Cardiac muscle cell (in vitro differentiated cells and primary cell): Measurements from ENCODE around the gene LAIR1. TPM values are rescaled to one million over a fixed set of nuclear protein-coding genes. Genes with fewer than 3 reads are reported as not detected.
"Not testable (repeated sequence)": the region's sequence is repeated elsewhere in the genome, so short reads cannot be mapped to it uniquely, and the experiment has no call there.

ENCODE experiments used
- DNase-seq, 2 donors: peaks; one replicate each; pipeline versions ENCODE4 v3.0.0 to v3.0.0-alpha.2; 2010 to 2017; ENCODE audit warnings: low read depth in 1 of 2, low spot score in 1 of 2
- H3K27ac ChIP-seq: fragments of 200-600 bp; sonication (generic); 2 replicates; pipeline ENCODE4 v1.5.1; 2016
- H3K27me3 ChIP-seq: fragments of 200-600 bp; sonication (generic); 2 replicates; pipeline ENCODE4 v1.6.0; 2016; ENCODE audit warnings: control low read depth
- H3K36me3 ChIP-seq: fragments of 200-600 bp; sonication (generic); 2 replicates; pipeline ENCODE4 v1.5.1; 2016; ENCODE audit warnings: control low read depth
- H3K4me1 ChIP-seq: fragments of 200-600 bp; sonication (generic); 2 replicates; pipeline ENCODE4 v1.8.1; 2017; ENCODE audit warnings: low read depth, mild to moderate bottlenecking, mixed run types
- H3K4me3 ChIP-seq: fragments of 200-600 bp; sonication (generic); 2 replicates; pipeline ENCODE4 v1.5.1; 2016; ENCODE audit warnings: mild to moderate bottlenecking
- H3K9me3 ChIP-seq: fragments of 200-600 bp; sonication (generic); 2 replicates; pipeline ENCODE4 v1.5.1; 2017; ENCODE audit warnings: low read depth, mild to moderate bottlenecking, control low read depth
- polyA plus RNA-seq: library from polyadenylated mRNA; unstranded; fragments of >200 nt; fragmentation: Nextera tagmentation; extraction: Ambion mirVana; gene quantifications from 2 replicates; pipeline ENCODE4 v1.2.1, GENCODE V29; 2016
- total RNA-seq: library from RNA; depleted of rRNA; stranded (reverse); fragments of >200 nt; gene quantifications from 2 replicates; pipeline ENCODE4 v1.2.3, GENCODE V29; 2016
- TF ChIP-seq, protein P1 (sequence below): IDR thresholded peaks from 2 replicates; pipeline ENCODE4 v1.5.1; 2012; ENCODE audit warnings: low read depth, mild to moderate bottlenecking, low read length

Gene LAIR1
- total and polyA plus RNA-seq, 2 experiments from 2014 or later = not detected

DNA sequence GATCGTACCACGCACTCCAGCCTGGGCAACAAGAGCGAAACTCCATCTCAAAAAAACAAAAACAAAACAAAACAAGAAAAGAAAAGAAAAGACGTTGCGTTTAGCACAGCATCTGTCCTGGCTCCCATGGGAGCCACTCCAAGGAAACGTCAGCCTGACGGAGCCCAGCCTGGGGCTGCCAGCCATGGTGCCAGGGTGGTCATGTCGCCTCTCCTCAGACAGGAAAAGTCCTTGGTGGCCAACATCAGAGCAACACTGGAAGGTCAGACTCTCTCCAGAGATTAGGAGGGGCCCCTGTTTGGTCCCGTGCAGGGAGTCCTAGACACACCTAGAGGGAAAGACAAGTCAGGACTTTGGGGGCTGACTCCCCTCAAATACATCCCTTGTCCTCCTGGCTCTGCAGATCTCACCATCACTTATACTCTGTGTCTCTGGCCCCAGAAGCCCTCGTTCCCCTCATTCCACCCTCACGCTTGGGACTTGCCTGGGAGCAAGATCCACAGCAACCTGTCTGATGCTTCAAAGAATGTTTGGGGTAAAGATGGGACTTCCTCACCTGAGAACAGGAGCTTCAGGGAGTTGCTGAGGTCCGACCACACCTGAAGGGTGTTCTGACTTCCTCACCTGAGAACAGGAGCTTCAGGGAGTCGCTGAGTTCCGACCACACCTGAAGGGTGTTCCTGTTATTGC is 35.1 kb downstream of the LAIR1 start:
- no peak for DNase-seq
- Histone ChIP-seq H3K4me3 (no peak overlapping the region), H3K36me3 (no peaks in the 10 kb centered on the region), H3K27ac (no peak overlapping the region), H3K27me3 (no peaks in the 10 kb centered on the region), H3K4me1 (no peaks in the 10 kb centered on the region), H3K9me3 (no peaks in the 10 kb centered on the region)
- TF ChIP-seq, protein P1, sequence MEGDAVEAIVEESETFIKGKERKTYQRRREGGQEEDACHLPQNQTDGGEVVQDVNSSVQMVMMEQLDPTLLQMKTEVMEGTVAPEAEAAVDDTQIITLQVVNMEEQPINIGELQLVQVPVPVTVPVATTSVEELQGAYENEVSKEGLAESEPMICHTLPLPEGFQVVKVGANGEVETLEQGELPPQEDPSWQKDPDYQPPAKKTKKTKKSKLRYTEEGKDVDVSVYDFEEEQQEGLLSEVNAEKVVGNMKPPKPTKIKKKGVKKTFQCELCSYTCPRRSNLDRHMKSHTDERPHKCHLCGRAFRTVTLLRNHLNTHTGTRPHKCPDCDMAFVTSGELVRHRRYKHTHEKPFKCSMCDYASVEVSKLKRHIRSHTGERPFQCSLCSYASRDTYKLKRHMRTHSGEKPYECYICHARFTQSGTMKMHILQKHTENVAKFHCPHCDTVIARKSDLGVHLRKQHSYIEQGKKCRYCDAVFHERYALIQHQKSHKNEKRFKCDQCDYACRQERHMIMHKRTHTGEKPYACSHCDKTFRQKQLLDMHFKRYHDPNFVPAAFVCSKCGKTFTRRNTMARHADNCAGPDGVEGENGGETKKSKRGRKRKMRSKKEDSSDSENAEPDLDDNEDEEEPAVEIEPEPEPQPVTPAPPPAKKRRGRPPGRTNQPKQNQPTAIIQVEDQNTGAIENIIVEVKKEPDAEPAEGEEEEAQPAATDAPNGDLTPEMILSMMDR = no peak

DNA sequence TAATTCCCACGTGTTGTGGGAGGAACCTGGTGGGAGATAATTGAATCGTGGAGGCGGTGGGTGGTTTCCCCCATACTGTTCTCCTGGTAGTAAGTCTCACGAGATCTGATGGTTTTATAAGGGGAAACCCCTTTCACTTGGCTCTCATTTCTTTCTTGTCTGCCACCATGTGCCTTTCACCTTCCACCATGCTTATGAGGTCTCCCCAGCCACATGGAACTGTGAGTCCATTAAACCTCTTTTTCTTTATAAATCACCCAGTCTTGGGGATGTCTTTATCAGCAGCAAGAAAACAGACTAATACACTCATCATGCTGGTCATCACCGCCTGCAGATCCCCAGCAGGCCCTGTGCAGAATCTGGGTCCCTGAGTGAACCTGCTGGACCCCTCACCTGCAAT is 36.0 kb downstream of the LAIR1 start:
- not testable (repeated sequence) for H3K4me3 ChIP-seq, H3K9me3 ChIP-seq, H3K36me3 ChIP-seq, H3K4me1 ChIP-seq, H3K27me3 ChIP-seq, H3K27ac ChIP-seq, DNase-seq

GRCh38 chr19:54325631-54326030 is 39.1 kb downstream of the LAIR1 start:
- no peaks in the 10 kb centered on the region for H3K4me1 ChIP-seq
- no peaks in the 10 kb centered on the region for H3K36me3 ChIP-seq
- no peaks in the 10 kb centered on the region for H3K27me3 ChIP-seq
- H3K4me3 ChIP-seq = no peak overlapping the region
- no peaks in the 10 kb centered on the region for H3K9me3 ChIP-seq
- TF ChIP-seq, protein P1 = no peak
- H3K27ac ChIP-seq = no peak overlapping the region
- DNase-seq = no peak

GRCh38 chr19:54325194-54325621 is 39.5 kb downstream of the LAIR1 start:
- no peaks in the 10 kb centered on the region for H3K27me3 ChIP-seq
- H3K4me1 ChIP-seq = no peaks in the 10 kb centered on the region
- no peaks in the 10 kb centered on the region for H3K9me3 ChIP-seq
- H3K36me3 ChIP-seq = no peaks in the 10 kb centered on the region
- H3K27ac ChIP-seq = no peak overlapping the region
- TF ChIP-seq, protein P1 = peak; percentile 93
- DNase-seq = peak; percentile 50 to 56
- H3K4me3 ChIP-seq = no peak overlapping the region

GRCh38 chr19:54324071-54324470 is 40.7 kb downstream of the LAIR1 start:
- Histone ChIP-seq H3K27ac (no peak overlapping the region), H3K9me3 (no peaks in the 10 kb centered on the region), H3K4me3 (no peak overlapping the region), H3K27me3 (no peaks in the 10 kb centered on the region), H3K4me1 (no peaks in the 10 kb centered on the region), H3K36me3 (no peaks in the 10 kb centered on the region)
- DNase-seq = no peak
- TF ChIP-seq, protein P1 = no peak

DNA sequence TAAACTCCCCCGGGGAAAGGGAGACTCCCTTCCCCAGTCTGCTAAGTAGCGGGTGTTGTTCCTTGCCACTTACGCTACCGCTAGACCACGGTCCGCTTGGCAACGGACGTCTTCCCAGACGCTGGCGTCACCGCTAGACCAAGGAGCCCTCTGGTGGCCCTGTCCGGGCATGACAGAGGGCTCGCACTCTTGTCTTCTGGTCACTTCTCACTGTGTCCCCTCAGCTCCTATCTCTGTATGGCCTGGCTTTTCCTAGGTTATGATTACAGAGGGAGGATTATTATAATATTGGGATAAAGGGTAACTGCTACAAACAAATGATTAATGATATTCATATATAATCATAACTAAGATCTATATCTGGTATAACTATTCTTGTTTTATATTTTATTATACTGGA is 41.8 kb downstream of the LAIR1 start:
- not testable (repeated sequence) for H3K27ac ChIP-seq, H3K4me1 ChIP-seq, H3K36me3 ChIP-seq, H3K27me3 ChIP-seq, H3K4me3 ChIP-seq, DNase-seq, H3K9me3 ChIP-seq

DNA sequence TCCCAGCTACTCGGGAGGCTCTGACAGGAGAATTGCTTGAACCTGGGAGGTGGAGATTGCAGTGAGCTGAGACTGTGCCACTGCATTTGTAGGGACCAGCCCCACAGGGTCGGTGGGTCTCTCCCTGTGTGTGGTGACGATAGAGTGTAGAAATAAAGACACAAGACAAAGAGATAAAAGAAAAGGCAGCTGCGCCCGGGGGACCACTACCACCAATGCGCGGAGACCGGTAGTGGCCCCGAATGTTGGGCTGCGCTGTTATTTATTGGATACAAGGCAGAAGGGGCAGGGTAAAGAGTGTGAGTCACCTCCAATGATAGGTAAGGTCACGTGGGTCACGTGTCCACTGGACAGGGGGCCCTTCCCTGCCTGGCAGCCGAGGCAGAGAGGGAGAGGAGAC is 42.4 kb downstream of the LAIR1 start:
- not testable (repeated sequence) for H3K36me3 ChIP-seq, H3K27ac ChIP-seq, H3K27me3 ChIP-seq, DNase-seq, H3K4me1 ChIP-seq, H3K4me3 ChIP-seq, H3K9me3 ChIP-seq
